ENCODE data around the gene DEAF1. TPM values are rescaled to one million over a fixed set of nuclear protein-coding genes. Genes with fewer than 3 reads are reported as not detected.

The DEAF1 gene
- total RNA-seq, 6 donors from 2014 or later, result 23.9 to 87.3 (median 35.6) TPM

DNA sequence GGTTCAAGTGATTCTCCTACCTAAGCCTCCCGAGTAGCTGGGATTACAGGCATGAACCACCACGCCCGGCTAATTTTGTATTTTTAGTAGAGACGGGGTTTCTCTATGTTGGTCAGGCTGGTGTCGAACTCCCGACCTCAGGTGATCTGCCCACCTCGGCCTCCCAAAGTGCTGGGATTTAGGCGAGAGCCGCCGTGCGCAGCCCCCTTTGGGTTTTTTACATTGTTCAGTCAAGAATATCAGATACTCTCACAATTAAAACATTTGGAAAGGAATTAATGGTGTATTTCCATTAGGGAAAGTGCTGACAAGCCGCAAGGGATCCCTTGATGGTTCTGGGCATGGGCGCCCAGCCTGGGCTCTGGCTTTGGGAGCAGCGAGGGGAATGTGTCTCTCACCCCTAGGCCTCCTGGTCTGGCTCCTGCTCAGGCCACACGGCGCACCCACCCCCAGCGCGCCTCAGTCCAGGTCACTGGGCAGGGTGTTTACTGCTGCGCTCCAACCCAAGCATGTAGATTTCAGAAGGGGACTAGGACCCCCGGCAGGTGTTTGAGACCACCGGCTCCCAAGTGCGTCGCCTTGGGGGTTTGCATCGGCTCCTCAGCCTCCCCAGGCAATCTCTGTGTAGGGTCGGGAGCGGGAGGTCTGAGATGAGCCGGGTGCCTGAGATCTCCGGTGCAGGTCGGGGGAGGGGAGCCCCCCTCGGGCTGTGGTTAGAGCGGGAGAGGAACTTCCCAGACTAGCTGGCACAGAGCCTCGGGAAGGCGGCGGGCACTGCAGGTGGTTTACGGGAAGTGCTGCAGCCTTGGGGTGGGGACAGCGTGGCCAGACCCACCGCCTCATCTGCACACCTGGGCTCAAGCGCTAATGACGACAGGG lies 78.5 kb downstream of the DEAF1 start:
- 75 to 80% methylated on average over 17 to 39 of the region's 39 CpGs for WGBS, 2 donors
- Histone ChIP-seq H3K9me3 (no peaks in the 10 kb centered on the region), H3K4me3 (peak overlapping the region in 3 of 4 donors; percentile 62 to 94 (median 68)), H3K4me1 (peaks cover 25 to 39% (median 33%) of the 10 kb centered on the region in 4 donors), H3K27ac (peak overlapping the region; percentile 96 to 98 (median 96)), H3K36me3 (peaks cover 8 to 36% (median 29%) of the 10 kb centered on the region in 4 donors), H3K27me3 (no peaks in the 10 kb centered on the region)
- DNase-seq, result peak in 1 of 2 donors; percentile 81
- no peak for TF ChIP-seq EP300 (IDR thresholded peaks at IDR 0.05)
- no peak for TF ChIP-seq CTCF (IDR thresholded peaks at IDR 0.05)
- no peak for TF ChIP-seq POLR2AphosphoS5 (IDR thresholded peaks at IDR 0.05)
- no peak for TF ChIP-seq POLR2A (IDR thresholded peaks at IDR 0.05)
- no peak for ATAC-seq (ENCODE audit: low FRiP score in 2 of 2)

GRCh38 chr11:615504-616319 lies 79.3 kb downstream of the DEAF1 start, which contains the start of gene IRF7:
Gene IRF7 (minus strand): TSS chr11:615950. CDS start chr11:615364, 586 bp downstream.
- TF ChIP-seq POLR2AphosphoS5 (IDR thresholded peaks at IDR 0.05) (peak; percentile 82 to 92), CTCF (IDR thresholded peaks at IDR 0.05) (peak in 1 of 6 experiments; percentile 8), POLR2A (IDR thresholded peaks at IDR 0.05) (peak; percentile 54 to 96 (median 78)), EP300 (IDR thresholded peaks at IDR 0.05) (peak in 1 of 4 donors; percentile 13)
- ATAC-seq (ENCODE audit: low FRiP score in 2 of 2) (peak; percentile 93 to 94), DNase-seq (peak; percentile 98 to 99)
- Histone ChIP-seq H3K4me3 (peak within 1 kb of the TSS; percentile 48 to 94 (median 65)), H3K27ac (peak within 1 kb of the TSS; percentile 96 to 98 (median 96)), H3K27me3 (no peaks in the 10 kb centered on the region), H3K4me1 (peaks cover 25 to 39% (median 32%) of the 10 kb centered on the region in 4 donors), H3K36me3 (peaks cover 16 to 45% (median 38%) of the 10 kb centered on the region in 4 donors), H3K9me3 (no peaks in the 10 kb centered on the region)
- WGBS, 2 donors, result 0 to 5% methylated on average over 4 to 59 of the region's 66 CpGs

DNA sequence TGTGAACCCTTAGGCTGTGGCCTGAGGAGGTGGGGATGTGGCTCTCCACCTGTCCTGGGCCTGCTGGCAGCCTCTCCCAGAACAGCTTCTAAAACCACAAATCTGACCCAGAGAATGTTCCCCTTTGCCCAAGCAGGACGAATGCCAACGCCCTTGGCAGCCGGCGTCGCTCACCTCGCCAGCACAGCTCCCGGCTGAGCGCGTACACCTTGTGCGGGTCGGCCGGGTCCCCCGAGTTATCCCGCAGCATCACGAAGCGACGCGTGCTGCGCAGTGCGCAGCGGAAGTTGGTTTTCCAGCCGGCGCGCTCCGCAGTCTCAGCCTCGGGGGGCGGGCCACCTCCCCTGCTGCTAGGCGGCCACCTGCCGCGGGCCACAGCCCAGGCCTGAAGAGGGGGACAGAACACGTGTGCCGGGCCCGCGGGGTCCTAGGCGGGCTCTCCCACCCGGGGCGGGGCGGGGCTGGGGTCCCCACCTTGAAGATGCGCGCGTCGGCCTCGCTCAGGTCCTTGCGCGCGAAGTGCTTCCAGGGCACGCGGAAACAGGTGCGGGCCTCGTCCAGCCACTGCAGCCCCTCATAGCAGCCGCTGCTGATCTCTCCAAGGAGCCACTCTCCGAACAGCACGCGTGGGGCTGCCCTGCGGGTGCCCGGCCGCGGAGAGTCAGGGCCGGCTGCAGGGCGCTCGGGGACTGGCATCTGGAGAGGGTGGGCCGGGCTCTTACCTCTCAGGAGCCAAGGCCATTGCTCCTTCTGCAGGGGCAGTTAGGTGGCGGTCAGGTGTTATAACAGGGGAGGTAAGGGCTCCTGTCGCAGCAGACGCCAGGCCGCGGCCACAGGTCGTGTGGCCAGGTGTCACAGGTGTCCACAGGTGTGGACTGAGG lies 80.2 kb downstream of the DEAF1 start:
- DNase-seq, result peak; percentile 47 to 89
- WGBS, 2 donors, result 47 to 55% methylated on average over 16 to 54 of the region's 68 CpGs
- peak overlapping the region; percentile 48 to 94 (median 65) for H3K4me3 ChIP-seq
- H3K27me3 ChIP-seq, result no peaks in the 10 kb centered on the region
- H3K36me3 ChIP-seq, result peaks cover 23 to 53% (median 46%) of the 10 kb centered on the region in 4 donors
- peaks cover 25 to 39% (median 31%) of the 10 kb centered on the region in 4 donors for H3K4me1 ChIP-seq
- no peak for ATAC-seq (ENCODE audit: low FRiP score in 2 of 2)
- peak overlapping the region; percentile 96 to 98 (median 96) for H3K27ac ChIP-seq
- no peak for TF ChIP-seq EP300 (IDR thresholded peaks at IDR 0.05)
- TF ChIP-seq POLR2A (IDR thresholded peaks at IDR 0.05), result no peak
- no peak for TF ChIP-seq POLR2AphosphoS5 (IDR thresholded peaks at IDR 0.05)
- H3K9me3 ChIP-seq, result no peaks in the 10 kb centered on the region

- peaks cover 23 to 61% (median 53%) of the 10 kb centered on the region in 4 donors for H3K36me3 ChIP-seq
- no peaks in the 10 kb centered on the region for H3K27me3 ChIP-seq
- H3K4me1 ChIP-seq, result peaks cover 25 to 39% (median 31%) of the 10 kb centered on the region in 4 donors
- WGBS, 2 donors, result 72 to 85% methylated on average over 12 to 14 of the region's 14 CpGs
- ATAC-seq (ENCODE audit: low FRiP score in 2 of 2), result no peak
- H3K4me3 ChIP-seq, result peak overlapping the region in 3 of 4 donors; percentile 62 to 94 (median 68)
- H3K9me3 ChIP-seq, result no peaks in the 10 kb centered on the region
- DNase-seq, result peak in 1 of 2 donors; percentile 86
- H3K27ac ChIP-seq, result peak overlapping the region; percentile 96 to 98 (median 96)
- TF ChIP-seq EP300 (IDR thresholded peaks at IDR 0.05), result no peak
These were observed 80.9 kb downstream of the DEAF1 start for GRCh38 chr11:614021-614622.
